IMR-90 (cell line): ENCODE results near the gene USP40. TPM values are rescaled to one million over a fixed set of nuclear protein-coding genes. Genes with fewer than 3 reads are reported as not detected.

Experiments used
- ATAC-seq: fragments of 200-7000 bp; cut with Tn5 transposase; 2 replicates; pipeline ENCODE4 v1.9.1; 2020; ENCODE audit warnings: low read depth, mild to moderate bottlenecking, moderate library complexity
- BruUV-seq: library from RNA; stranded (reverse); fragments of 400-500 nt; replicated peaks from 2 replicates; lab custom pipeline; 2021; lab: Mats Ljungman, UMichigan
- CTCF ChIA-PET: fragments of 300-600 bp; formaldehyde crosslinking; extraction: SDS; loops from one replicate; lab custom pipeline; 2021; ENCODE audit warnings: antibody characterized with exemption; lab: Yijun Ruan, JAX
- POLR2A ChIA-PET: fragments of 300-600 bp; sonication (Branson Sonifier 250); formaldehyde crosslinking; loops from one replicate; lab custom pipeline; 2022; ENCODE audit warnings: antibody characterized with exemption; ENCODE audit not compliant: unreplicated experiment; lab: Charles Lee
- DNase-seq: peaks from one replicate; pipeline ENCODE4 v3.0.0; 2013
- H2AFZ ChIP-seq: replicated peaks from 2 replicates; pipeline ENCODE3; 2013; ENCODE audit warnings: low read length, mild to moderate bottlenecking; ENCODE audit not compliant: poor library complexity
- H2AK5ac ChIP-seq: 2 replicates; pipeline ENCODE4 v1.6.1; 2013; ENCODE audit warnings: low read depth, low read length, inconsistent platforms
- H2AK9ac ChIP-seq: replicated peaks from 2 replicates; pipeline ENCODE3; 2013; ENCODE audit warnings: mild to moderate bottlenecking, low read depth, low read length, moderate library complexity; ENCODE audit not compliant: poor library complexity
- H2BK120ac ChIP-seq: 2 replicates; pipeline ENCODE4 v1.6.1; 2013; ENCODE audit warnings: low read depth, low read length, inconsistent platforms
- H2BK15ac ChIP-seq: 3 replicates; pipeline ENCODE4 v1.6.1; 2013; ENCODE audit warnings: low read depth, low read length, inconsistent platforms
- H2BK20ac ChIP-seq: 2 replicates; pipeline ENCODE4 v1.6.1; 2013; ENCODE audit warnings: low read depth, mild to moderate bottlenecking, inconsistent platforms, low read length, moderate library complexity
- H2BK5ac ChIP-seq: 2 replicates; pipeline ENCODE4 v1.6.1; 2013; ENCODE audit warnings: mild to moderate bottlenecking, low read depth, low read length, inconsistent platforms; ENCODE audit not compliant: poor library complexity, severe bottlenecking
- H3K14ac ChIP-seq: replicated peaks from 2 replicates; pipeline ENCODE4 v1.6.1; 2013; ENCODE audit warnings: low read depth, low read length, inconsistent platforms
- H3K18ac ChIP-seq: 2 replicates; pipeline ENCODE4 v1.6.1; 2013; ENCODE audit warnings: low read depth, low read length, control low read depth
- H3K23ac ChIP-seq: 2 replicates; pipeline ENCODE4 v1.6.1; 2013; ENCODE audit warnings: low read depth, low read length, inconsistent platforms
- H3K27ac ChIP-seq: 2 replicates; pipeline ENCODE4 v1.5.1; 2013; ENCODE audit warnings: mild to moderate bottlenecking, control low read depth, low read length; ENCODE audit not compliant: insufficient read depth
- H3K27me3 ChIP-seq: 2 replicates; pipeline ENCODE4 v1.6.1; 2013; ENCODE audit warnings: low read length; ENCODE audit not compliant: control insufficient read depth, insufficient read depth
- H3K36me3 ChIP-seq: 2 replicates; pipeline ENCODE4 v1.6.1; 2013; ENCODE audit warnings: low read length, mixed read lengths; ENCODE audit not compliant: control insufficient read depth, insufficient read depth
- H3K4ac ChIP-seq: 2 replicates; pipeline ENCODE4 v1.6.1; 2013; ENCODE audit warnings: low read depth, low read length, inconsistent platforms
- H3K4me1 ChIP-seq: 2 replicates; pipeline ENCODE4 v1.6.1; 2013; ENCODE audit warnings: low read length, mixed read lengths; ENCODE audit not compliant: control insufficient read depth, insufficient read depth
- H3K4me2 ChIP-seq: 2 replicates; pipeline ENCODE4 v1.6.1; 2013; ENCODE audit warnings: low read depth, mild to moderate bottlenecking, control low read depth, low read length, moderate library complexity
- H3K4me3 ChIP-seq: 2 replicates; pipeline ENCODE4 v1.5.1; 2013; ENCODE audit warnings: low read depth, mild to moderate bottlenecking, control low read depth, low read length, moderate library complexity; ENCODE audit not compliant: insufficient read depth
- H3K56ac ChIP-seq: 2 replicates; pipeline ENCODE4 v1.6.1; 2013; ENCODE audit warnings: low read length, inconsistent platforms; ENCODE audit not compliant: insufficient read depth; ENCODE audit errors: extremely low read depth
- H3K79me1 ChIP-seq, 2 experiments: 2 replicates each; pipeline ENCODE4 v1.6.1; 2013; ENCODE audit warnings: low read length in 2 of 2, inconsistent platforms in 1 of 2, low read depth in 1 of 2
- H3K9ac ChIP-seq: 2 replicates; pipeline ENCODE4 v1.6.1; 2013; ENCODE audit warnings: low read depth, low read length, control low read depth
- H3K9me1 ChIP-seq: 2 replicates; pipeline ENCODE4 v1.6.1; 2013; ENCODE audit warnings: low read length, inconsistent platforms; ENCODE audit not compliant: insufficient read depth
- H3K9me3 ChIP-seq: 2 replicates; pipeline ENCODE4 v1.6.1; 2013; ENCODE audit warnings: low read length; ENCODE audit not compliant: control insufficient read depth, insufficient read depth
- H4K20me1 ChIP-seq: 2 replicates; pipeline ENCODE4 v1.6.1; 2013; ENCODE audit warnings: low read length, inconsistent platforms; ENCODE audit not compliant: insufficient read depth
- H4K5ac ChIP-seq: 2 replicates; pipeline ENCODE4 v1.6.1; 2013; ENCODE audit warnings: mild to moderate bottlenecking, low read depth, low read length, control low read depth
- H4K8ac ChIP-seq, 2 experiments: 2 replicates each; pipeline ENCODE4 v1.6.1; 2013; ENCODE audit warnings: low read depth in 2 of 2, low read length in 2 of 2, control low read depth in 1 of 2, inconsistent platforms in 1 of 2
- H4K91ac ChIP-seq: 2 replicates; pipeline ENCODE4 v1.6.1; 2013; ENCODE audit warnings: low read depth, low read length, inconsistent platforms; ENCODE audit not compliant: insufficient read depth
- BHLHE40 ChIP-seq: fragments of 150-350 bp; IDR thresholded peaks from 2 replicates; pipeline ENCODE4 v1.6.1; 2016; ENCODE audit warnings: mild to moderate bottlenecking, low read depth, low read length
- CEBPB ChIP-seq: IDR thresholded peaks from 2 replicates; pipeline ENCODE4 v1.6.1; 2012; ENCODE audit warnings: low read depth, low read length, improper control_type of control experiment
- CHD1 ChIP-seq: IDR thresholded peaks from 2 replicates; pipeline ENCODE4 v1.6.1; 2012; ENCODE audit warnings: low read depth, low read length, improper control_type of control experiment
- FOS ChIP-seq: fragments of 150-350 bp; IDR thresholded peaks from 2 replicates; pipeline ENCODE4 v1.6.1; 2016; ENCODE audit warnings: low read depth, low read length
- MAFK ChIP-seq: IDR thresholded peaks from 2 replicates; pipeline ENCODE4 v1.6.1; 2012; ENCODE audit warnings: low read depth, low read length, improper control_type of control experiment
- MAZ ChIP-seq: IDR thresholded peaks from 2 replicates; pipeline ENCODE4 v1.6.1; 2012; ENCODE audit warnings: low read depth, mild to moderate bottlenecking, low read length, improper control_type of control experiment, moderate library complexity, borderline replicate concordance
- MXI1 ChIP-seq: IDR thresholded peaks from 2 replicates; pipeline ENCODE4 v1.6.1; 2012; ENCODE audit warnings: low read depth, mild to moderate bottlenecking, low read length, moderate library complexity, borderline replicate concordance
- RAD21 ChIP-seq: IDR thresholded peaks from 2 replicates; pipeline ENCODE4 v1.6.1; 2012; ENCODE audit warnings: low read length, improper control_type of control experiment
- RCOR1 ChIP-seq: IDR thresholded peaks from 2 replicates; pipeline ENCODE4 v1.6.1; 2012; ENCODE audit warnings: mild to moderate bottlenecking, low read length, improper control_type of control experiment; ENCODE audit not compliant: insufficient replicate concordance
- RFX5 ChIP-seq: IDR thresholded peaks from 2 replicates; pipeline ENCODE4 v1.8.0; 2012; ENCODE audit warnings: low read depth, mild to moderate bottlenecking, low read length, moderate library complexity
- SMC3 ChIP-seq: fragments of 150-350 bp; IDR thresholded peaks from 2 replicates; pipeline ENCODE4 v1.6.1; 2016; ENCODE audit warnings: low read depth, mild to moderate bottlenecking, antibody characterized with exemption, low read length, moderate library complexity
- WGBS, 2 experiments: methylation state at CpG; one replicate each; pipeline versions ENCODE4 v1.1.5 to v1.1.7; 2013; ENCODE audit warnings: missing lambda C conversion rate in 2 of 2; ENCODE audit not compliant: insufficient read length in 1 of 2; ENCODE audit errors: extremely low coverage in 2 of 2; 5-methylcytosine and 5-hydroxymethylcytosine counted together
- dilution Hi-C: fragments of 300-500 bp; cut with HindIII; formaldehyde crosslinking; loops from one replicate; pipeline ENCODE4 v1.14.3; 2018; ENCODE audit warnings: low sequenced_read_pairs; ENCODE audit not compliant: unreplicated experiment
- in situ Hi-C: fragments of 300-500 bp; cut with MboI; formaldehyde crosslinking; loops from 3 replicates; pipeline ENCODE4 v1.14.3; 2019; ENCODE audit warnings: low sequenced_read_pairs, inconsistent platforms, mixed read lengths
- intact Hi-C: fragments of 100-400 bp; cut with micrococcal nuclease; formaldehyde crosslinking; loops from 2 replicates; pipeline ENCODE4 v1.10.0; 2022
- polyA plus RNA-seq, 3 experiments: library from polyadenylated mRNA; depleted of rRNA; stranded (reverse); fragments of >200 nt; gene quantifications; 2 replicates each; pipeline ENCODE4 v1.2.3, GENCODE V29; 2012; ENCODE audit warnings: low replicate concordance in 1 of 3
- total RNA-seq: library from RNA; depleted of rRNA; stranded (reverse); fragments of >200 nt; gene quantifications from 2 replicates; pipeline ENCODE4 v1.2.3, GENCODE V29; 2012
- TF ChIP-seq, protein P1 (sequence below): fragments of 150-350 bp; IDR thresholded peaks from 2 replicates; pipeline ENCODE4 v1.6.1; 2016; ENCODE audit warnings: low read depth, mild to moderate bottlenecking, low read length, moderate library complexity, borderline replicate concordance
- TF ChIP-seq, protein P2 (sequence below): fragments of 150-350 bp; IDR thresholded peaks from 2 replicates; pipeline ENCODE4 v1.6.1; 2017; ENCODE audit warnings: mild to moderate bottlenecking, antibody characterized with exemption, low read length, low read depth
- TF ChIP-seq, protein P3 (sequence below): conservative IDR thresholded peaks from 2 replicates; pipeline ENCODE4 v1.5.1; 2012; ENCODE audit warnings: mild to moderate bottlenecking, low read depth, low read length, improper control_type of control experiment

Gene USP40
- total and polyA plus RNA-seq, 2 of the 4 experiments (the other 2 are of a cell fraction), result 30.1 to 30.8 TPM

DNA sequence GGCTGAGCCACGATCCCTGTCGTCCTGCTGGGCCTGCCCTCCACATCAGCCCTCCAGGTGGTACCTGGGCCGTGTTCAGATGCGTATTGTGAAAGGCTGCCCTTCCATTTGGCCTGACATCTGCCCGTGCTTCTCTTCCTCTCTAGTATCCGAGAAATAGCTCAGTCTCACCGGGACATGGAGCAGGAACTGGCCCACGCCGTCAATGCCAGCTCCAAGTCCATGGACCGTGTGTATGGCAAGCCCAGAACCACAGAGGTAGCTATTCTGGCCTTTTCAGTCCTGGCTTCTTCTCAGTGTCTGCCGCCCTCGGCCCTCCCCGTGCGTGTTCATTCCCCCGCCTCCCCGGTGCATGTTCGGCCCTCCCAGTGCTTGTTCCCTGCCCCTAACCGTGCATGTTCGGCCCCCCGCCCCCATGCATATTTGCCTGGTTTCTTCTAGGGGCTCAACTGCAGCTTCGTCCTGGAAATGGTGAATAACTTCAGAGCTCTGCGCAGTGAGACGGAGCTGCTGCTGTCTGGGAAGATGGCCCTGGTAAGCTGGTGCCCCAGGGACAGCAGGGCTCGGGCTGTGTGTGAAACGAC, 104.3 kb downstream of the USP40 start:
- H2AFZ ChIP-seq, result no peak overlapping the region
- H3K27ac ChIP-seq, result no peak overlapping the region
- CTCF ChIA-PET, result no interaction called here
- POLR2A ChIA-PET, result no interaction called here
- H2BK15ac ChIP-seq, result no peak overlapping the region
- H3K56ac ChIP-seq, result no peak overlapping the region
- no peak overlapping the region for H4K5ac ChIP-seq
- H4K91ac ChIP-seq, result no peak overlapping the region
- H2BK5ac ChIP-seq, result no peak overlapping the region
- H4K8ac ChIP-seq, result no peak overlapping the region
- no peak overlapping the region for H2AK5ac ChIP-seq
- no peaks in the 10 kb centered on the region for H3K4me1 ChIP-seq
- no peak overlapping the region for H3K18ac ChIP-seq
- 94% methylated on average over 24 of the region's 25 CpGs; no CpG with 5 or more reads in 1 of the 2 experiments for WGBS, 2 experiments
- TF ChIP-seq MAFK, result no peak
- TF ChIP-seq, protein P1, sequence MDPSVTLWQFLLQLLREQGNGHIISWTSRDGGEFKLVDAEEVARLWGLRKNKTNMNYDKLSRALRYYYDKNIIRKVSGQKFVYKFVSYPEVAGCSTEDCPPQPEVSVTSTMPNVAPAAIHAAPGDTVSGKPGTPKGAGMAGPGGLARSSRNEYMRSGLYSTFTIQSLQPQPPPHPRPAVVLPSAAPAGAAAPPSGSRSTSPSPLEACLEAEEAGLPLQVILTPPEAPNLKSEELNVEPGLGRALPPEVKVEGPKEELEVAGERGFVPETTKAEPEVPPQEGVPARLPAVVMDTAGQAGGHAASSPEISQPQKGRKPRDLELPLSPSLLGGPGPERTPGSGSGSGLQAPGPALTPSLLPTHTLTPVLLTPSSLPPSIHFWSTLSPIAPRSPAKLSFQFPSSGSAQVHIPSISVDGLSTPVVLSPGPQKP, result no peak
- TF ChIP-seq MXI1, result no peak
- TF ChIP-seq MAZ, result no peak
- no peak for TF ChIP-seq CHD1
- TF ChIP-seq RFX5, result no peak
- TF ChIP-seq, protein P2, sequence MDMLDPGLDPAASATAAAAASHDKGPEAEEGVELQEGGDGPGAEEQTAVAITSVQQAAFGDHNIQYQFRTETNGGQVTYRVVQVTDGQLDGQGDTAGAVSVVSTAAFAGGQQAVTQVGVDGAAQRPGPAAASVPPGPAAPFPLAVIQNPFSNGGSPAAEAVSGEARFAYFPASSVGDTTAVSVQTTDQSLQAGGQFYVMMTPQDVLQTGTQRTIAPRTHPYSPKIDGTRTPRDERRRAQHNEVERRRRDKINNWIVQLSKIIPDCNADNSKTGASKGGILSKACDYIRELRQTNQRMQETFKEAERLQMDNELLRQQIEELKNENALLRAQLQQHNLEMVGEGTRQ, result no peak
- TF ChIP-seq, protein P3, sequence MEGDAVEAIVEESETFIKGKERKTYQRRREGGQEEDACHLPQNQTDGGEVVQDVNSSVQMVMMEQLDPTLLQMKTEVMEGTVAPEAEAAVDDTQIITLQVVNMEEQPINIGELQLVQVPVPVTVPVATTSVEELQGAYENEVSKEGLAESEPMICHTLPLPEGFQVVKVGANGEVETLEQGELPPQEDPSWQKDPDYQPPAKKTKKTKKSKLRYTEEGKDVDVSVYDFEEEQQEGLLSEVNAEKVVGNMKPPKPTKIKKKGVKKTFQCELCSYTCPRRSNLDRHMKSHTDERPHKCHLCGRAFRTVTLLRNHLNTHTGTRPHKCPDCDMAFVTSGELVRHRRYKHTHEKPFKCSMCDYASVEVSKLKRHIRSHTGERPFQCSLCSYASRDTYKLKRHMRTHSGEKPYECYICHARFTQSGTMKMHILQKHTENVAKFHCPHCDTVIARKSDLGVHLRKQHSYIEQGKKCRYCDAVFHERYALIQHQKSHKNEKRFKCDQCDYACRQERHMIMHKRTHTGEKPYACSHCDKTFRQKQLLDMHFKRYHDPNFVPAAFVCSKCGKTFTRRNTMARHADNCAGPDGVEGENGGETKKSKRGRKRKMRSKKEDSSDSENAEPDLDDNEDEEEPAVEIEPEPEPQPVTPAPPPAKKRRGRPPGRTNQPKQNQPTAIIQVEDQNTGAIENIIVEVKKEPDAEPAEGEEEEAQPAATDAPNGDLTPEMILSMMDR, result no peak
- no peak for TF ChIP-seq RCOR1
- no peak for TF ChIP-seq FOS
- no peak for TF ChIP-seq BHLHE40
- no peak for TF ChIP-seq SMC3
- TF ChIP-seq CEBPB, result no peak
- TF ChIP-seq RAD21, result no peak
- no peak for ATAC-seq
- intact Hi-C loops (no loop called here), in situ Hi-C loops (loop anchor here (25.0 kb wide), 1 partner anchor 375 kb away; no protein-coding TSS in a partner anchor), dilution Hi-C loops (no loop called here)
- BruUV-seq, result no TSS peak
- H3K36me3 ChIP-seq, result peaks cover 52% of the 10 kb centered on the region
- H3K79me1 ChIP-seq, result no peaks in the 10 kb centered on the region
- H3K4ac ChIP-seq, result no peak overlapping the region
- no peaks in the 10 kb centered on the region for H3K9me3 ChIP-seq
- H2BK120ac ChIP-seq, result no peak overlapping the region
- H2AK9ac ChIP-seq, result no peak overlapping the region
- H2BK20ac ChIP-seq, result no peak overlapping the region
- no peaks in the 10 kb centered on the region for H3K27me3 ChIP-seq
- H3K4me2 ChIP-seq, result no peak overlapping the region
- no peak for DNase-seq
- H3K9me1 ChIP-seq, result no peaks in the 10 kb centered on the region
- no peak overlapping the region for H3K14ac ChIP-seq
- no peak overlapping the region for H3K4me3 ChIP-seq
- no peak overlapping the region for H3K9ac ChIP-seq
- H3K23ac ChIP-seq, result no peak overlapping the region
- H4K20me1 ChIP-seq, result no peaks in the 10 kb centered on the region
